GM19043 (cell line): ENCODE results near the gene LPCAT1.

Experiments
- ATAC-seq: cut with Tn5 transposase; IDR thresholded peaks from one replicate; pipeline ENCODE4 v1.9.1; 2021; ENCODE audit warnings: low read depth; ENCODE audit not compliant: unreplicated experiment

LPCAT1 gene

DNA sequence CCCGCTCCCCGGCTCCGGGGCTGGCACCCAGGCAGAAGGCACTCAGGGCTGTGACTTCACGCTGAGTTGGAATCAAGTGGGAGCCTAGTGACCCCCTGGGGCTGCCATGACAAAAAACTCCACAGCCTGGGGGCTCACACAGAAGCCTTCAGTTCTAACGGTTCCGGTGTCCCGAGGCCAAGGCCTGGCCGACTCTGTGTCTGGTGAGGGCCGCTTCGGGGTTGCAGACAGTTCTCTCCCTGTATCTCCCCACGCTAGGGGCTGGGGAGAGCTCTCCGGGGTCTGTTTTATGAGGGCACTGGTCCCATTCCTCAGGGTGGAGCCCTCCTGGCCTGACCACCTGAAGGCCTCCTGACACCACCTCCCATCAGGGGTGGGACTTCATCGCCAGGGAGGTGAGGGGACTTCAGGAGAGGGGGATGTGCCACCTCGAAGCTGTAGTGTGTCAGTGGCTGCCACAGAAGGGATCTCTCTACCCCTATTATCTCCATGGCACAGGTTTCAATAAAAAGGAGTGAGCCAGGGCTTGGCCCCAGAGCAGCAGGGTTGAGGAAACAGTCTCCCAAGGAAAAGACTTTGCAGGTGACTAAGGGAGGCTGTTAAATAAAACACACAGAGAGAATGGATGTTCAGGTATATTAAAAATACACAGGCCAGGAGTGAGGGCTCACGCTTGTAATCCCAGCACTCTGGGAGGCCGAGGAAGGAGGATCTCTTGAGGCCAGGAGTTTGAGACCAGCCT lies 77.0 kb downstream of the LPCAT1 start:
- no peak for ATAC-seq

DNA sequence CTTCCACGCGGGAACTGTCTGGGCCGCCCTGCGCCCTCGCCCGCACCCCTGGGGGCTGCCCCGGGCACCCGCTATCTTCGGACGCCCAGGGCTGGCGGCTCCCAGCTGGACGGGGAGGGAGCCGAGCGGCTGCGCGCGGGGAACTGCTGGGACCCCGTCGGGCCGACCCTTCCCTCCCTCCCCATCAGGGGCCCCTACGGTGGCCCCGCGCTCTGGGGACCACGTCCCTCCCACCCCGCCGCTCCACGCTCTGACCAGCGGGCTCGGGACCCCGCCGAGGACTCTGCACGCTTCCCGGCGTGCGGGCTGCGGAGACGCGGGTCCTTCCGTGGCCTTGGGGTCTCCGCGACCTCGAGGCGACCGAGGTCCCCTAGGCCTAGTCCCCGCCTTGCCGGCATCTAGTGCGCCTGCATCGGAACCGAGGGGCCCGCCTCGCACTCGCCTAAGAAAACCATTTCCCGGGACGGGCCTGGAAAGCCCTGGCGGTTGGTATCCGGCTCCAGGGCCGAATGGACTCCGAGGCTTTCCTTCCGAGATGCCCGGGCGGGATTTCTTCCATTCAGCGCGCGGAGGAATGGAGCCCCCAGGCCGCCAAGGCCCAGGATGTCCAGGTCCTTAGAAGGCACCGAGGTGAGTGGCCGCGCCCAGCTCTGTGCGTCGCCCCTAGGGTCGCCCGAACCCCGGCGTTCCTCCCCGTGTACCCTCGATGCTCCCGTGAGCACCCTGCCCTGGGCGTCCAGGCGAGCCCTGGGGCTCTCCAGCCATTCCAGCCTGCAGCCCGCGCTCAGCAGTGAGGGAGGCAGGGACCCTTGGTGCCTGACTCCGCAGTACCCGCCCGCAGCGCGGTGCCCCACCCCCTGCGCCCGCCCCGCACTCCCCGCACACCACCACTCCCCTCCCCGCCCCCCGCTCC lies 77.8 kb downstream of the LPCAT1 start:
- ATAC-seq = no peak

DNA sequence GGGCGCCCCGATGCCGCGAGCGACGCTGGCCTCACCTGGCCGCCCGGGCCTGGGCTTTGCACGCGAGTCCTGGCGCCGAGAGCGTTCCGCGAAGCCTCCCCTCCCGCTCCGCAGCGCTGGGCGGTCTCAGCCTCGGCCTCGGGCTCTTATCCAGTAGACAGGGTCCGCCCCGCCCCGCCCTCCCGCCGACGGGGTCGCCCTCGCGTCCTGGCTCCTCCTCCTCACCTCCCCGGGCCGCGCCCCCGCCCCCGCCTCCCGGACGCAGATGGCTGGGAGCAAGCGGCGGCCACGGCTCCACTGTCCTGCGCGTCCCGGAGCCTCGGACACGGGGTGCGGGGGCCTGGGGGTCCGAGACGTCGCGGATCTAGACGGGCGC lies 78.5 kb downstream of the LPCAT1 start, which contains the start of gene SLC6A3:
Gene SLC6A3 (minus strand): TSS at position 128 of the 376 bp plus-strand sequence. CDS start 2,243 bp downstream, outside the sequence.
- ATAC-seq = no peak

DNA sequence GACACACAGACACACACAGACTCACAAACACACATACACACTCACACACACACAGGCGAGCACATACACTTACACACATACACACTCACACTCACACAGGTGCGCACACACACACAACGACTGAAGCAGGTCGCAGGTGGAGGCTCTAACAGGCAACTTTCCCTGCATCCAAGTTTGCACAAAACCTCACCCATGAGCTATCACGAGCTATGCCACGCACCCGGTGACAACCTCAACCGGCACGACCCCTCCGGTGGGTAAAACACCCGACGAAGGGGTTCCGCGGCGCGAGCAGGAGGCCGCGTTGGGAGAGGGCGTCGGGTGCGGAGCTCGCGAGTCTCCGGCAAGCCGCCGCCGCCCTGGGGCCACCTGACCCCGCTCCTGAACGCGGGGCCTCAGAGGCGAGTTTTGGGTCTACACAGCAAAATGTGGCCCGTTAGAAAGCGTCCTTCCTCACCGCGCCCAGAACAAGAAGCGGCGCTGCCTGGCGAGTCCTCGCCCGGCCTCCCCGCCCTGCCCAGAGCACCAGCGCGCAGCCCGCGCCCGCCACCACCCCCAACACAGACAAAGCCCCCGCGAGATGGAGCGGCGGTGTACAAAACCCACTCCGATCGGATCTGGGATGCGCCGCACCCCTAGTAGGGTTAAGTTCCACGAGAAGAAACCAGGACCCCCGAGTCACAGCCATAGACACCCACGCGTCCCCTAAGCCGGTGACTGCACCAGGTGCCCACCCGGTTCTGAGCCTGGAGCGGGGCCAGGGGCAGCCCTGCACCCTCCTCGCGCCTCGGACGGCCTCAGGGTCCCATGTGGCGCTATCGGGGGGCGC lies 79.2 kb downstream of the LPCAT1 start:
- ATAC-seq = no peak

DNA sequence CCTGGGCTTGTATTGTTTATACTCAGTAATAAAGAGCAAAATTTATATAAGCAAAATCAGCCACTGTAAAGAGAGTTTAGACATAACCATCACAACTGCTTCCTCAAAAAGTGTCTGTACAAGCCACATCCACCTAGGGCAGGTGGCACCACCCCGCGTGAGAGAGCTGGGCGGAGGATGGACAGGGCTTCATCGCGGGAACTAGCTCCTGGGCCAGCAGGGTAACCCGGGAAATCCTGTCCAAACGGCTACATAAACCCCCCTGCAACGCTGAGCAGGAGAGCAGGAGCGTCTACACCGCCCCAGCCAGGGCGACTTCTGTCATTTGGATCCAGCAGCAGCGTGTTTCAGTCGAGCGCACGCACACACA lies 79.8 kb downstream of the LPCAT1 start:
- no peak for ATAC-seq

DNA sequence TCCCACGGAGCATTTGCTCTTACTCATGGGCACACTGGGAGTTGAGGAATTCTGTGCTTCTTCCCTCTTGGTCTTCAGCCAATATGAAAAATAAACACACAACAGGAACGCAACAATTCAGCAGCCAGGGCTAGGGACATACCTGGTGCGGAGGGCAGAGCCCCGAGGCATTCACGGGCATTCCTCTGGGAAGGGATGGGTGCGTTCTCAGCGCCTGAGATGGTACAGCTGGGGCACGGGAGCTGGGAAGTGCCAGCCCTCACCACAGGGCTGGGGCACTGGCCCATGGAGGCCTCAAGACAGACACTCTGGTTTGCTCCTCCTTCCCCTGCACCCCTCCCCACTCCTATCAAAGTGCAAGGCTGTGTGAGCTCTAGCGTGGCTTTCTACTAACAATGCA lies 80.6 kb downstream of the LPCAT1 start:
- no peak for ATAC-seq

DNA sequence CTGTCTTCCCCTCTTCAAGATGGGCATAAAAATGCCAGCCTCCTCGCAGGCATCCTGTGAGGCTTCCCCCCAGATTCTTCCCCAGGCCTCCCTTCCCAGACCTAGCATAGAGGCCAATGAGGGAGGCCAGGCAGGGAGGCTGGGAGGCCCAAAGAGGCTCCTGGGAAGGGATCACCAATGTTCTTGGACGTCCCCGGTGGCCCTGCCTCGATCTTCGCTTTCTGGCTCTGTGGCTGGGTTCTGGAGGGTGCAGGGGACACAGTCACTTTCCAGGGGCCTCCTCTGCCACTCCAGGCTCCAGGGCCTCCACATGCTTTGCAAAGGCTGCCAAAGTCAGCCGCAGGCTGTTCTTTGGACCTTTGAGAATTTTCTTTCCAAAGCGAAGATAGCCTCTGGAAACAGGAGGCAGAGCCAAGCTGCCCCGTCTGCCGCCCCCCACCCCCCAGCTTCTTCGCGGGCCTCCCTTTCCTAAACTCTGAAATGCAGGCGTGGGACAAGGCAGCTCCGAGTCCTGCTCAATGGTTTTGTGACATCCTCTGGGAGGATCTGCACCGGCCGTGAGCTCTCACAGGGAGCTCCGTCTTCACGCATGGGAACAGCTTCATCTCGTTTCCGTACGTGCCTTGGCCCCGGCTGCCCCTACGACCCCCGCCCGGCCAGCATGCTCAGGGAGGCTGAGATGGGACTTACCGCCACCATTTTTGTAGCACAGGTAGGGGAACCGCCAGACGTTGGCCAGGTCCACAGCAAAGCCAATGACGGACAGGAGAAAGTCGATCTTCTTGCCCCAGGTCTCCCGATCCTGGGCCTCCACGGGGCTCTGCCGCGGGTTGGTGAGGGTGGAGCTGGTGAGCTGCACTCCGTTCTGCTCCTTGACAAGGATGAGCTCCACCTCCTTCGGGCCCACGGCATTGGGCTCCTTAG lies 81.3 kb downstream of the LPCAT1 start:
- ATAC-seq = no peak

DNA sequence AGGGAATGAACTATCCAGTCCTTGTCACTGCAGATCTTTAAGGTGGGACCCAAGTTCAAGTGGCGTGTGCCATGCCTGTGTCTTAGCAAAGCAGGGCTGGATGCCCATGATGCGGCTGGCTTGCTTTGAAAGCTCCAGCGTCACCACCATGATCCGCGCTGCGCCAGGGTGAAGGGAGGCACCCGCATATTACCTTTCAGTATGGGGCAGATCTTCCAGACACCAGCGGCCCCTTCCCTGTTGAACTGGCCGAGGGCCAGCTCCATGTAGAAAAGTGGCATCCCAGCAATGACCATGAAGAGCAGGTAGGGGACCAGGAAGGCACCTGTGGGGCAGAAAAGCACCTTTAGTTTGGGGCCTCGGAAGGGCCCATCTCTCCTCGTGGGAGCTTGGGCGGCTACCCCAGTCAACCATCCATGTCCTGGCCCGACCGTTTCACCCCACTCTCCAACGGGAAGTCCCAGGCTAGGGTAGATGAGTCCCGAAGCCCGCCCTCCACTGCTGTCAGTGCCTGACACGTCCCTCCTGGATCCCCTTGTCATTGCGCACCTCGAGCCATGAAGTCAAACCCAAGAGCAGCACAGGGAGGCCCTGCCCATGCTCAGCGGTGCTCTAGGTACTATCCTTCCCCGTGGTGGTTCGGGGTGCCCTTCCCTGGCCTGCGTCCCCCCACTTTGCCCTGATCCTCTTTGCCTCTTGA lies 82.4 kb downstream of the LPCAT1 start:
- ATAC-seq = no peak

DNA sequence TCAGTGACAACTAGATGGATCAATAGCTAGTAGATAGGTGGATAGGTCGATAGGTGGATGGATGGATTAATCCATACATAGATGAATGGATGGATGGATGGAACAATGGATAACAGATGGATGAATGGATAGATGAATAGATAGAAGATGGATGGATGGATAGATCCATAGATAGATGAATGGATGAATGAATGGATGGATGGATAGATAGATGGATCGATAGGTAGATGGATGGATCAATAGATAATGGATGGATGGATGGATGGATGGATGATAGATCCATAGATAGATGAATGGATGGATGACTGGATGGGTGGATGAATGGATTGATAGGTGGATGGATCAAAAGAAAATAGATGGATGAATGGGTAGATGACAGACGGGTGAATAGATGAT lies 83.7 kb downstream of the LPCAT1 start:
- no peak for ATAC-seq

DNA sequence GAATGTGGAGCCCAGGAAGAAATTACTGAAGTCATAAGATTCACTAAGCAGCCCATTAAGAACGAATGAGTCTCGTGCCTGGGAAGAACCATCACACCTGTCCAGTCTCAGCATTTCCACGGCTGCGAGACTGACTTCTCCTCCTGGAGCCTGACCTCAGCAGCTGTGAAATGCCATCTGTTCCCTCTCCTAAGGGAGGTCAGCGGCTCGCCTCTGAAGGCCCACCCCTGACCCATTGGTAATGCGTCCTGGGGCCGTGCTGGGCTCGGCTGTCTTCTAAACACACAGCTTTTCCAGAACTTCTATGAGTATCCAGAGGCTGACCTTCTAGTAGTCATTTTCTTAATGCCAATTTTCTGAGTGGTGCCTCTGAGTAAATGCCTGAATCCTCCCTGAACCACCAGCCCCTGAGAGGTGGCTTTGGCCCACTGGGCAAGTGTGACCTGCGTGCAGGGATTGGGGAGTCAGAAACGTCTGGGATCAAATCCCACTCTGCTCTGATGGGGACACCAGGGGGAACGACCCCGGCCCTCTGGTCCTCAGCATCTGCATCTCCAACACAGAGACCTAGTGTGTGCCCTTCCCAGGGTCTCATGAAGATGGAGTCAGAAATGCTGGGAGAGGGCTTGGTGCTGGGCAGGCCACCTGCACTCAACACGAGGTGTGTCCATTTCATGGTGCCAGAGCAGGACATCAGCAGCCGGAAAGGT lies 84.2 kb downstream of the LPCAT1 start:
- ATAC-seq = no peak

DNA sequence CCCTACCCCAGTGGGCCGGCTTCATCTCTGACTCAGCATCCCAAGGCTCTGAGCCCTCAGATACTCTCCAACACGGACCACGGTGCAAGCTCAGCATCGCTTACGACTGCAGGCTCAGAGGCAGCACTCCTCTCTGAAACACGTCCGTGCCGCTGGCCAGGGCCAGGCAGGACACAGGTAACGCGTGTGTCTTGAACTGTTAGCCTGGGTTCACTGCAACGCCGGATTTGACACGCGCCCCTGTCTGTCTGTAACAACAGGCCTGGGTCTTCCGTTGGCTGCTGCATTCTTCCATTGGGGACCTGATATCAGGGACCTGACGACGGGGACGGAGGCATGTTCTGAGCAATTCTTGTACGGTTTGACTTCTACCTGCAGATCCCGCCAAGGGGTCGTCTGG lies 84.9 kb downstream of the LPCAT1 start:
- no peak for ATAC-seq

DNA sequence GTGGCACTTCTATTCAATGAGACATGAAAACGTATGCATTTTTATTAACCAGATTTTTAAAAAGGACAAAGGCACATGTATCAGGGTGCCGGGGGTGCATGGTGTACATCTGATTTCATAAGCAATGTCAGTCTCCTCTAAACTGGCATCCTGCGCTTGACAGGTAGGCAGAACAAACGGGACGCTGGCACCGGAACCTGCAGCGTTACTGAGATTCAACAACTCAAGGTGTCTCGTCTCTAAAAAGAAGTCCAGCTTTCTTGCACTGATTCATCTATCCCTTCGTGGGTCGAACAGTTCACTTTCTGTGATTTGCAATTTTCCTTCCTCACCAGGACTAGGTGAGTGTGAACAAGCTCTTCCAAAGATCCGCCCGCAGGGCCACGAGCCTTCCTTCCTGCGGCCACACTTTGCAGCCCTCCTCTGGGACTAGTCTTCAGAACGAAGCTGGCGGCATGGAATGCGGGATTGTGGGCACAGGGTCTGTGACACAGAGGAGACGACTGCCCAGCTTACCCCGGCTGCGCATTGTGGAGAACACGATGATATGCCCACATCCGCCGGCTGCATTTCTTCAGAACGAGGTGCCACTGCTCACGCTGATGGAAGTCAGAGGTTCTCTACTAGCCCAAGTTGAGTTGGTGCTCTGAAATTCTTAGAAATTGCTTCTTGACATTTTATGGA lies 85.7 kb downstream of the LPCAT1 start:
- no peak for ATAC-seq

DNA sequence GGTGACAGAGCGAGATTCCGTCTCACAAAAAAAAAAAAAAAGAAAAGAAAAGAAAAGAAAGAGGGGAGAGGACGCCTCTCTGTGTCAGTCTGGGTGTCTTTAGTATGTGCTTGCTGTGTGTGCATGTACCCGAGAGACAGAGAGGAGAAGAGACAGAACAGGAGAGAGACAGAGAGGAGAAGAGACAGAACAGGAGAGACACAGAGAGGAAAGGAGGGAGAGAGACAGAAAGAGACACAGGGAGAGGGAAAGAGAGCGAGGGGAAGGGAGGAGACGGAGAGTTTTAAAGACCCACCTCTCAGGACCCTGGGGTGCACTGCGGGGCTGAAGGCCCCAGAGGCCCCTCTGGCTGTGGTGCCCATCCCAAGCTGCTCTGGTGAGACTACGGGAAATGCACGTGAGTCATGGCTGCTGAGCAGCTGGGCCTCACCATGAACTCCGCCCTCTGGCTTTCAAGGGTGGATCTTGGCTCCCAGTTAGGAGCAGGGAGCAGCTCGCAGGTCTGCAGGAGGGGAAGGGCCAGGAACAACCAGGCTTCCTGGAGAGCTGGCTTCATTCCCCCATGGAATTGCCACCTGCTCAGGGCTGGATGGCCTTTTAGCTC lies 86.4 kb downstream of the LPCAT1 start:
- no peak for ATAC-seq

DNA sequence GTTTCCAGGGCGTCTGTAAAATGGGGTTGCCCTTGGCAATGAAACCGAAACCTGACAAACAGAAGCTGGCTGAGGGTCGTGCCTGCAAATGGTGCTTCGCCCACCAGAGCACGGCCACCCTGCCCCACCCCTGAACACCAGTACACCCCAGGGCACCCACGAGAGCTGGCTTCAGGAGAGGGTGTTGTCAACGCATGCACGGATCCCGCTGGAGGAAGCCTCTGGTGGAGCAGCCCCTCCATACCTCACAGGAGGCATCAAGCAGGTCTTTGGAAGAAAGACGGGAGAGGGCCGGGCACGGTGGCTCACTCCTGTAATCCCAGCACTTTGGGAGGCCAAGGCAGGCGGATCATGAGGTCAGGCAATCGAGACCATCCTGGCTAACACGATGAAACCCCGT lies 87.1 kb downstream of the LPCAT1 start:
- ATAC-seq = no peak

DNA sequence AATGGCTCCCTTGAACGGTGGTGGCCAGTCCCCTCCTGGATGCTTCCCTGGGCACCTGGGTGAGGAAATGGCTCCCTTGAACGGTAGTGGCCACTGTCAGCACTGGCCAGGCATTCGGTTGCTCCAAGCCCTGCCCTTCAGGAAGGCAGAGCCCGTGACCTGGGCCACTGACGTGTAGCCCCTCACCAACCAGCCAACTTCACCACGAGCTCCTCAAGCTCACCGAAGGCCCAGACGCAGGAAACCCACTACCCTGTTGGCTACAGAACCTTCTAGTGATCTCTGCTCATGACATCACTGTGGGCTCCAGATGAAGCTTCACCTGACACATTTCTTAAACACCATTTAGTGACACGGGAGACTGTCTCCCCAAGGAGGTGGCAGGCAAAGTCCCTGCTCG lies 87.7 kb downstream of the LPCAT1 start:
- ATAC-seq = no peak

DNA sequence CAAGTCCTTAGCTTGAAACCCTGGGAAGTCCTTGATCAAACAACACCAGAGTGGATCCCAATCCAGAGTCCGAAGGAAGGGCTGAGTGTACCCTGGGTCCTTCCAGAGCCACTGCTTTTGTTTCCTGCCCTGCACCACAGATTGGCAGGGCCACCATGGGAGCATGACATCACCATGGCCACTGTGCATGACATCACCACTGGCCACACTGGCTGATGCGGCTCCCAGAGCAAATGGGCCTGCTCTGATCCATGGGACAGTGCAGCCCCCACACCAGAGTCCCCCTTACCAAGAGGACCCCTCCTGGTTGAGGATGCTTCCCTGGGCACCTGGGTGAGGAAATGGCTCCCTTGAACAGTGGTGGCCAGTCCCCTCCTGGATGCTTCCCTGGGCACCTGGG lies 88.4 kb downstream of the LPCAT1 start:
- no peak for ATAC-seq

DNA sequence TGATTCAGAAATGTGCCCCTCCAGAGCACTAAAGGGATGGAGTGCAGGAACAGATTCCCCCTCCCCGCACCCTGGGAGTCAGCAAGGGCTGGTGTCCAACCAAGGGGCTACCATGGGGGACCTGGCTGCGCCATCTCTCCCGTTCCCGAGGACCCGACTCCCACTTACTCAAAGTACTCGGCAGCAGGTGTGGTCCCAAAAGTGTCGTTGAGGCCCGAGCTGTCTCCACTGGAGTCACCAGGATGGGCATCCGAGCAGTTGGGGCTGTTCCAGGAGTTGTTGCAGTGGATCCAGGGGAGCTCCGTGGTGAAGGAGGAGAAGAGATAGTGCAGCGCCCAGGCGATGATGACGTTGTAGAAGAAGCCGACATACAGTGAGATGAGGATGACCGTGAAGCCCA lies 91.5 kb downstream of the LPCAT1 start:
- no peak for ATAC-seq

DNA sequence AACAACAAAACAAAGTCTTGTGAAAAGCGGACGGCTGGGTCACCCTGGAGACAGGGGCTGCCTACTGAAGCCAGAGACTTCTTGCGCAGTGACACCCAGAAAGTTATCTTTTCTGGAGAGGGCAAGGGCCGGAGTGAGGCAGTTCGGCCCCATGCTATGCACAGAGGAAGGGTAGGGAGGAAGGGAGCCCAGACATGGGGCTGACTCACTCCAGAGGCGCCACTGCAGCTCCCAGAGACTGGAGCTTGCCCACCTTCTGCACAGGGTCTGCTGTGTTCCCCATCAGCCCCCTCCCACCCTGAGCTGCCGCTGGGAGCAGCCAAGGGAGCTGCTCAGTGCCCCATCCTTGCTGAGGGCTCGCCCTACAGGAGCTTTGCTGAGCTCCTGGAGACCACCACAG lies 91.9 kb downstream of the LPCAT1 start:
- no peak for ATAC-seq
